ENCODE measurements around the gene ZNF497.

The ZNF497 gene

GRCh38 chr19:58346961-58347929 is 15.3 kb downstream of the ZNF497 start:
- peak; percentile 59 to 65 for DNase-seq

GRCh38 chr19:58345558-58345957 is 17.0 kb downstream of the ZNF497 start:
- DNase-seq, result no peak

- DNase-seq, result no peak
Observed at GRCh38 chr19:58338825-58339558, 23.6 kb downstream of the ZNF497 start.

- no peak for DNase-seq
Observed at GRCh38 chr19:58338336-58338735, 24.2 kb downstream of the ZNF497 start.

- no peak for DNase-seq
Observed at GRCh38 chr19:58336820-58337219, 25.7 kb downstream of the ZNF497 start.

GRCh38 chr19:58336216-58336615 is 26.3 kb downstream of the ZNF497 start:
- DNase-seq, result no peak

- DNase-seq, result no peak
Observed at GRCh38 chr19:58335630-58336029, 26.9 kb downstream of the ZNF497 start.

- DNase-seq, result no peak
Observed at GRCh38 chr19:58334691-58335249, 27.8 kb downstream of the ZNF497 start.

- no peak for DNase-seq
Observed at GRCh38 chr19:58332697-58333096, 29.9 kb downstream of the ZNF497 start.

- no peak for DNase-seq
Observed at GRCh38 chr19:58330458-58330857, 32.1 kb downstream of the ZNF497 start.

- DNase-seq, result peak in 1 of 2 experiments; percentile 18
Observed at GRCh38 chr19:58328999-58329398, 33.6 kb downstream of the ZNF497 start.

GRCh38 chr19:58326914-58327726 is 35.4 kb downstream of the ZNF497 start, which contains the start of gene ZSCAN22:
Gene ZSCAN22 (plus strand): TSS chr19:58326994. CDS start chr19:58334803, 7,809 bp downstream.
- DNase-seq, result peak; percentile 92 to 94

- DNase-seq, result no peak
Observed at GRCh38 chr19:58326501-58326913, 36.0 kb downstream of the ZNF497 start.

- DNase-seq, result no peak
Observed at GRCh38 chr19:58325311-58326022, 37.1 kb downstream of the ZNF497 start.

- no peak for DNase-seq
Observed at GRCh38 chr19:58319241-58319640, 43.3 kb downstream of the ZNF497 start.

- DNase-seq, result no peak
Observed at GRCh38 chr19:58318297-58318696, 44.3 kb downstream of the ZNF497 start.

- no peak for DNase-seq
Observed at GRCh38 chr19:58317476-58318072, 45.0 kb downstream of the ZNF497 start.

- no peak for DNase-seq
Observed at GRCh38 chr19:58315580-58315979, 47.0 kb downstream of the ZNF497 start.

- DNase-seq, result no peak
Observed at GRCh38 chr19:58311345-58311865, 51.1 kb downstream of the ZNF497 start.

GRCh38 chr19:58310685-58311084 is 51.9 kb downstream of the ZNF497 start:
- peak; percentile 12 to 30 for DNase-seq

- DNase-seq, result no peak
Observed at GRCh38 chr19:58307736-58308135, 54.8 kb downstream of the ZNF497 start.

All from activated CD4-positive, alpha-beta T cell treated with anti-CD3 and anti-CD28 coated beads, Interleukin-2, amount 50 U/mL, for 48 hours (primary cell).